Measurements from ENCODE around the gene HPGDS.

DNA sequence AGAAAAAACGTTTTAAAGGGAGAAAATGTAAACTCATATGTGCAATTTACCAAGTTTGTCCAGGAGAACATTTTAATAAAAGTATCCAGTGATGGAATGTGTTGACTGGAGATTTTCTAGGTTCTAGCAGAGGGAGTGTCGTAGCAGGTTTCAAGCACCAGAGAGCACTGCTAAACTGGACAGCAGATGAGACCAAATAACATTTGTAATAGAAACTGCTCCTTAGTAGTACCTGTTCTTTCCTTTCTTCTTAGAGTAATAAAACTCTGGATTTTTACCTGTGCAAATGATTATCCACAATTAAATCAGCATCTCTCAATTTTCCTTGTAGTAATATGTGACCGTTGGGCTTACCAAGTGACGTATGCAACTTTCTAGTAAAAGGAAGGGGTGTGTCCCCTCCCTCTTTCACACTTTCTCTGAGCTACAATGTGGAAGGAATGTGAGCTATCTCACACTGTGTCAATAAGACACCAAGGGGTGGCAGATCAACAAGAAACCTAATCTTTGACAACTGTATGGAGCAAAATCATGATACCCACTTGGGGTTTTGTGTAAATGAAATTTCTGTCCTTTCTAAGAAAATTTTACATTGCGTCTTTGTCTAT is 9.5 kb downstream of the HPGDS start:
- TF ChIP-seq TAF1 (CRISPR knock-in tag; IDR thresholded peaks at IDR 0.05): no peak
- no peak for TF ChIP-seq GABPA (IDR thresholded peaks at IDR 0.05; ENCODE audit: low read depth, low read length)
- no peak for TF ChIP-seq GABPA (CRISPR knock-in tag; IDR thresholded peaks at IDR 0.05; ENCODE audit: low read depth)
- TF ChIP-seq RNF2 (conservative IDR thresholded peaks at IDR 0.05; ENCODE audit: low read depth): no peak
- no peak for TF ChIP-seq ASH2L (IDR thresholded peaks at IDR 0.05; ENCODE audit: insufficient read length, low read depth, low read length)

All from HepG2 (cell line).